H1 (cell line): ENCODE measurements around the gene MR1. TPM values are rescaled to one million over a fixed set of nuclear protein-coding genes. Genes with fewer than 3 reads are reported as not detected.

Source experiments
- CTCF ChIA-PET: fragments of 300-600 bp; sonication (Branson Sonifier 250); formaldehyde crosslinking; loops from one replicate; lab custom pipeline; 2021; ENCODE audit not compliant: partially characterized antibody; lab: Charles Lee
- POLR2A ChIA-PET: fragments of 300-600 bp; sonication (Branson Sonifier 250); formaldehyde crosslinking; loops from one replicate; lab custom pipeline; 2021; ENCODE audit warnings: inconsistent platforms; ENCODE audit not compliant: partially characterized antibody; lab: Charles Lee
- DNase-seq, 2 experiments: peaks; one replicate each; pipeline versions ENCODE4 v3.0.0 to v3.0.0-alpha.2; 2010 to 2022; ENCODE audit warnings: low spot score in 2 of 2, low read depth in 1 of 2, mixed read lengths in 1 of 2
- FAIRE-seq: peaks from 2 replicates; lab custom pipeline; 2011; peaks lifted over from hg19 to GRCh38; lab: Jason Lieb, UNC
- H2AFZ ChIP-seq: 2 replicates; pipeline ENCODE4 v1.8.1; 2012; ENCODE audit warnings: low read length, inconsistent platforms
- H2AK5ac ChIP-seq: 2 replicates; pipeline ENCODE4 v1.6.1; 2013; ENCODE audit warnings: low read depth, low read length
- H2BK120ac ChIP-seq: replicated peaks from 2 replicates; pipeline ENCODE3; 2013; ENCODE audit warnings: low read depth, low read length, inconsistent platforms
- H2BK12ac ChIP-seq: 2 replicates; pipeline ENCODE4 v1.6.1; 2013; ENCODE audit warnings: low read depth, low read length
- H2BK15ac ChIP-seq: 2 replicates; pipeline ENCODE4 v1.6.1; 2013; ENCODE audit warnings: low read length
- H2BK20ac ChIP-seq: 2 replicates; pipeline ENCODE4 v1.6.1; 2013; ENCODE audit warnings: low read length
- H2BK5ac ChIP-seq: 2 replicates; pipeline ENCODE4 v1.6.1; 2013; ENCODE audit warnings: low read depth, low read length
- H3K14ac ChIP-seq: 2 replicates; pipeline ENCODE4 v1.6.1; 2013; ENCODE audit warnings: inconsistent platforms; ENCODE audit not compliant: insufficient read length
- H3K18ac ChIP-seq: 2 replicates; pipeline ENCODE4 v1.6.1; 2013; ENCODE audit warnings: low read length; ENCODE audit errors: extremely low read depth
- H3K23ac ChIP-seq: 2 replicates; pipeline ENCODE4 v1.6.1; 2013; ENCODE audit warnings: inconsistent platforms; ENCODE audit not compliant: insufficient read length
- H3K23me2 ChIP-seq: 2 replicates; pipeline ENCODE4 v1.6.1; 2013; ENCODE audit warnings: low read depth, low read length
- H3K27ac ChIP-seq: 2 replicates; pipeline ENCODE4 v1.6.1; 2011; ENCODE audit warnings: low read depth, low read length, inconsistent platforms
- H3K27me3 ChIP-seq, 4 experiments: replicated peaks in 1 of 4; 1 replicate in 1 of 4; 2 replicates in 3 of 4; pipeline versions ENCODE4 v1.6.1 to v1.8.1; 2011 to 2013; ENCODE audit warnings: low read length in 3 of 4, mild to moderate bottlenecking in 3 of 4, inconsistent platforms in 2 of 4, mixed read lengths in 2 of 4, moderate library complexity in 1 of 4; ENCODE audit not compliant: control insufficient read depth in 3 of 4, insufficient read depth in 3 of 4; ENCODE audit errors: extremely low read depth in 1 of 4
- H3K36me3 ChIP-seq, 4 experiments: 2 replicates each; pipeline versions ENCODE4 v1.6.1 to v1.8.1; 2011 to 2013; ENCODE audit warnings: mild to moderate bottlenecking in 4 of 4, low read length in 3 of 4, moderate library complexity in 2 of 4, control low read depth in 1 of 4, inconsistent platforms in 1 of 4; ENCODE audit not compliant: insufficient read depth in 4 of 4, control insufficient read depth in 2 of 4
- H3K4ac ChIP-seq: replicated peaks from 2 replicates; pipeline ENCODE3; 2013; ENCODE audit warnings: low read length, low read depth, mixed read lengths, inconsistent platforms; ENCODE audit not compliant: insufficient read length
- H3K4me1 ChIP-seq, 4 experiments: replicated peaks in 1 of 4; 1 replicate in 1 of 4; 2 replicates in 3 of 4; pipeline versions ENCODE4 v1.6.1 to v1.8.1; 2011 to 2013; ENCODE audit warnings: low read length in 3 of 4, inconsistent platforms in 2 of 4, mixed read lengths in 1 of 4; ENCODE audit not compliant: insufficient read depth in 4 of 4, control insufficient read depth in 3 of 4
- H3K4me2 ChIP-seq, 2 experiments: 2 replicates each; pipeline versions ENCODE4 v1.6.1 to v1.8.1; 2011 to 2013; ENCODE audit warnings: low read depth in 2 of 2, low read length in 2 of 2, control low read depth in 1 of 2, inconsistent platforms in 1 of 2, mild to moderate bottlenecking in 1 of 2; ENCODE audit not compliant: insufficient read depth in 1 of 2
- H3K4me3 ChIP-seq, 4 experiments: fragments of 200-600, 300-600 bp in 1 of 4; sonication (generic), shearing (Covaris generic), sonication (Bioruptor Twin) in 1 of 4; 2 replicates each; pipeline versions ENCODE4 v1.5.1 to v1.8.1; 2011 to 2016; ENCODE audit warnings: low read length in 4 of 4, low read depth in 3 of 4, control low read depth in 2 of 4, inconsistent platforms in 2 of 4, mild to moderate bottlenecking in 2 of 4, mixed read lengths in 1 of 4, moderate library complexity in 1 of 4; ENCODE audit not compliant: insufficient read depth in 2 of 4; ENCODE audit errors: extremely low read depth in 1 of 4
- H3K56ac ChIP-seq: replicated peaks from 2 replicates; pipeline ENCODE3; 2013; ENCODE audit warnings: low read depth, mild to moderate bottlenecking, mixed read lengths, low read length, inconsistent platforms; ENCODE audit not compliant: insufficient read length
- H3K79me1 ChIP-seq: 2 replicates; pipeline ENCODE4 v1.6.1; 2013; ENCODE audit warnings: low read depth, low read length, control low read depth
- H3K79me2 ChIP-seq, 2 experiments: 2 replicates each; pipeline versions ENCODE4 v1.6.1 to v1.8.1; 2012 to 2013; ENCODE audit warnings: low read length in 2 of 2, mild to moderate bottlenecking in 2 of 2, inconsistent platforms in 1 of 2; ENCODE audit not compliant: insufficient read depth in 2 of 2, control insufficient read depth in 1 of 2
- H3K9ac ChIP-seq, 4 experiments: replicated peaks in 1 of 4; 1 replicate in 1 of 4; 2 replicates in 3 of 4; pipeline versions ENCODE4 v1.6.1 to v1.8.1; 2011 to 2013; ENCODE audit warnings: low read depth in 3 of 4, low read length in 3 of 4, control low read depth in 2 of 4, mild to moderate bottlenecking in 2 of 4, moderate library complexity in 2 of 4, inconsistent platforms in 1 of 4; ENCODE audit errors: extremely low read depth in 1 of 4
- H3K9me3 ChIP-seq, 2 experiments: 2 replicates each; pipeline versions ENCODE4 v1.6.1 to v1.8.1; 2012 to 2013; ENCODE audit warnings: mild to moderate bottlenecking in 2 of 2, moderate library complexity in 2 of 2, control low read depth in 1 of 2, inconsistent platforms in 1 of 2, low read depth in 1 of 2, low read length in 1 of 2, mixed read lengths in 1 of 2; ENCODE audit not compliant: insufficient read depth in 2 of 2
- H4K20me1 ChIP-seq, 2 experiments: replicated peaks in 1 of 2; 2 replicates each; pipeline versions ENCODE3 to v1.8.1; 2011 to 2013; ENCODE audit warnings: inconsistent platforms in 2 of 2, low read length in 2 of 2, mild to moderate bottlenecking in 1 of 2; ENCODE audit not compliant: insufficient read depth in 2 of 2, control insufficient read depth in 1 of 2
- H4K5ac ChIP-seq: 2 replicates; pipeline ENCODE4 v1.6.1; 2013; ENCODE audit warnings: low read length, low read depth, mixed read lengths, inconsistent platforms; ENCODE audit not compliant: insufficient read length
- H4K8ac ChIP-seq: 2 replicates; pipeline ENCODE4 v1.8.0; 2013; ENCODE audit warnings: mild to moderate bottlenecking, moderate library complexity, low read length, inconsistent platforms; ENCODE audit not compliant: insufficient read depth; ENCODE audit errors: extremely low read depth
- H4K91ac ChIP-seq: replicated peaks from 2 replicates; pipeline ENCODE3; 2013; ENCODE audit warnings: low read length, mixed read lengths, inconsistent platforms; ENCODE audit not compliant: insufficient read length
- CTBP2 ChIP-seq: IDR thresholded peaks from 2 replicates; pipeline ENCODE4 v1.7.0; 2011; ENCODE audit warnings: borderline replicate concordance, mild to moderate bottlenecking, moderate library complexity, mixed read lengths, low read length; ENCODE audit not compliant: insufficient read depth, insufficient read length
- SIX5 ChIP-seq: IDR thresholded peaks from 2 replicates; pipeline ENCODE4 v1.6.1; 2011; ENCODE audit warnings: mild to moderate bottlenecking, low read depth, low read length
- SP1 ChIP-seq: IDR thresholded peaks from 2 replicates; pipeline ENCODE4 v1.6.1; 2011; ENCODE audit warnings: low read depth, low read length
- SUZ12 ChIP-seq: fragments of 200-600 bp; sonication (generic); IDR thresholded peaks from 2 replicates; pipeline ENCODE4 v1.6.1; 2012; ENCODE audit warnings: mild to moderate bottlenecking, inconsistent platforms, low read length, moderate library complexity, mixed read lengths
- TAF7 ChIP-seq: optimal IDR thresholded peaks from 2 replicates; pipeline ENCODE3; 2011; ENCODE audit warnings: low read depth, mild to moderate bottlenecking, inconsistent platforms, low read length, moderate library complexity, borderline replicate concordance
- YY1 ChIP-seq: IDR thresholded peaks from 2 replicates; pipeline ENCODE4 v1.6.1; 2011; ENCODE audit warnings: low read depth, mild to moderate bottlenecking, low read length
- WGBS, 2 experiments: shearing (Covaris generic) in 1 of 2; methylation state at CpG; one replicate each; pipeline versions ENCODE4 v1.1.6 to v1.1.7; 2013 to 2015; ENCODE audit warnings: low lambda C conversion rate in 2 of 2, mixed read lengths in 2 of 2, inconsistent platforms in 1 of 2, low coverage in 1 of 2, missing lambda C conversion rate in 1 of 2; ENCODE audit not compliant: insufficient replicate concordance in 2 of 2, insufficient coverage in 1 of 2, insufficient read length in 1 of 2; ENCODE audit errors: extremely low coverage in 1 of 2, missing lambda C conversion rate in 1 of 2; 5-methylcytosine and 5-hydroxymethylcytosine counted together
- polyA plus RNA-seq, 7 experiments: library from polyadenylated mRNA; depleted of rRNA in 3 of 7; stranded (reverse) in 5 of 7; unstranded in 2 of 7; fragments of >200 nt in 5 of 7; fragments of 200-250 nt in 2 of 7; gene quantifications; 1 replicate in 5 of 7; 2 replicates in 1 of 7; 4 replicates in 1 of 7; pipeline versions ENCODE4 v1.2.1 to v1.2.3, GENCODE V29; 2011 to 2013; ENCODE audit warnings: missing spikeins in 2 of 7, mixed read lengths in 2 of 7
- total RNA-seq: library from RNA; stranded (reverse); fragmentation: NEBNext Ultra II Directional; extraction: Animal tissue kit (Norgen Biotek cat#: 25700); gene quantifications from 2 replicates; pipeline ENCODE4 v1.2.1, GENCODE V29; 2021

Gene MR1
- total and polyA plus RNA-seq, 2 of the 8 experiments (the other 6 are each of a cell fraction or from before 2014, with no cell fraction given): 0.09 TPM; not detected in 1

GRCh38 chr1:181108304-181108867 is 74.6 kb downstream of the MR1 start:
- H3K79me2 ChIP-seq: no peaks in the 10 kb centered on the region
- no peak for FAIRE-seq
- no peaks in the 10 kb centered on the region for H3K9me3 ChIP-seq
- no peak overlapping the region for H2AK5ac ChIP-seq
- H2AFZ ChIP-seq: no peak overlapping the region
- H3K23me2 ChIP-seq: peaks cover 10% of the 10 kb centered on the region
- ChIA-PET CTCF (interaction anchor here (1.3 to 10.3 kb wide), 7 partner anchors 9 to 71 kb away, joined by 3 to 79 read pairs (median 7); no protein-coding TSS in a partner anchor), POLR2A (interaction anchor here (3.5 to 14.2 kb wide), 3 partner anchors 7 to 19 kb away, joined by 15 to 253 read pairs (median 37); partner anchors contain the start of gene IER5)
- no peak overlapping the region for H3K4ac ChIP-seq
- no peaks in the 10 kb centered on the region for H4K20me1 ChIP-seq
- H3K4me3 ChIP-seq: no peak overlapping the region
- peaks cover 8 to 37% (median 35%) of the 10 kb centered on the region in 4 experiments for H3K27me3 ChIP-seq
- no peak overlapping the region for H3K23ac ChIP-seq
- no peak overlapping the region for H3K27ac ChIP-seq
- H4K5ac ChIP-seq: no peak overlapping the region
- H3K4me1 ChIP-seq: peaks cover 6 to 21% (median 10%) of the 10 kb centered on the region in 4 experiments
- H2BK20ac ChIP-seq: no peak overlapping the region
- no peak overlapping the region for H2BK12ac ChIP-seq
- no peak overlapping the region for H4K91ac ChIP-seq
- H3K4me2 ChIP-seq: no peak overlapping the region
- H4K8ac ChIP-seq: no peak overlapping the region
- H3K79me1 ChIP-seq: no peaks in the 10 kb centered on the region
- H3K9ac ChIP-seq: no peak overlapping the region
- no peak overlapping the region for H3K56ac ChIP-seq
- H2BK5ac ChIP-seq: no peak overlapping the region
- no peak overlapping the region for H3K14ac ChIP-seq
- H3K36me3 ChIP-seq: no peaks in the 10 kb centered on the region
- H2BK15ac ChIP-seq: no peak overlapping the region
- DNase-seq: no peak
- H3K18ac ChIP-seq: no peak overlapping the region
- WGBS, 2 experiments: 80% methylated on average over 7 of the region's 7 CpGs; no CpG with 5 or more reads in 1 of the 2 experiments
- no peak overlapping the region for H2BK120ac ChIP-seq
- TF ChIP-seq TAF7: no peak
- no peak for TF ChIP-seq CTBP2
- no peak for TF ChIP-seq SIX5
- TF ChIP-seq YY1: no peak
- no peak for TF ChIP-seq SP1
- no peak for TF ChIP-seq SUZ12
